ENCODE data around the gene STRIP1.
"Not testable (repeated sequence)": the region's sequence is repeated elsewhere in the genome, so short reads cannot be mapped to it uniquely, and the experiment has no call there.

- not testable (repeated sequence) for TF ChIP-seq PATZ1 (CRISPR knock-in tag; IDR thresholded peaks at IDR 0.05; ENCODE audit: borderline replicate concordance); RARB (CRISPR knock-in tag; IDR thresholded peaks at IDR 0.05); ZFP30 (CRISPR knock-in tag; IDR thresholded peaks at IDR 0.05); TCF4 (CRISPR knock-in tag; IDR thresholded peaks at IDR 0.05; ENCODE audit: borderline replicate concordance); CREB5 (CRISPR knock-in tag; IDR thresholded peaks at IDR 0.05; ENCODE audit: low read depth); ZFP3 (CRISPR knock-in tag; IDR thresholded peaks at IDR 0.05); TOX (CRISPR knock-in tag; IDR thresholded peaks at IDR 0.05; ENCODE audit: borderline replicate concordance); GLIS3 (CRISPR knock-in tag; IDR thresholded peaks at IDR 0.05); ZNF70 (CRISPR knock-in tag; IDR thresholded peaks at IDR 0.05); CSDC2 (CRISPR knock-in tag; IDR thresholded peaks at IDR 0.05)
These were observed 45.6 kb downstream of the STRIP1 start for GRCh38 chr1:110079995-110080394.
